ENCODE data around the gene ARHGAP11B.
"Not testable (repeated sequence)": the region's sequence is repeated elsewhere in the genome, so short reads cannot be mapped to it uniquely, and the experiment has no call there.

DNA sequence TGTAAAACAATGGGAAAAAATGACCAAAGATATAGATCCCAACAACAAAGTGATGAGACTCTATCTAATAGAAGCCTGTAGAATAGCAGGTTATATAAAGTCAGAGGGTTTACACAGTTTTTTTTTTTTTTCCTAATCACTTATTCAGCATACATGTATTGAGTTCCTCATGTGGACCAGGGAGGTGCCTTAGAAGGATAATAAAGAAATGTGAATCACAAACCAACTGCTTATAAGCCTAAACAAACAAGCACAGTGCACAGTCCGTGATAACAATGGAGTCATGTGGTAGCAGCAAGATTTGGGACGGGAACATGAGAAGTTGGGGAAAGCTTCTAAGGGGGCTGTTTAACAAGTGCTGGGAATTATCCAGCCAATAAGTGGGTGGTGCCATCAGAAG lies 60.7 kb downstream of the ARHGAP11B start:
- TF ChIP-seq, protein P1, sequence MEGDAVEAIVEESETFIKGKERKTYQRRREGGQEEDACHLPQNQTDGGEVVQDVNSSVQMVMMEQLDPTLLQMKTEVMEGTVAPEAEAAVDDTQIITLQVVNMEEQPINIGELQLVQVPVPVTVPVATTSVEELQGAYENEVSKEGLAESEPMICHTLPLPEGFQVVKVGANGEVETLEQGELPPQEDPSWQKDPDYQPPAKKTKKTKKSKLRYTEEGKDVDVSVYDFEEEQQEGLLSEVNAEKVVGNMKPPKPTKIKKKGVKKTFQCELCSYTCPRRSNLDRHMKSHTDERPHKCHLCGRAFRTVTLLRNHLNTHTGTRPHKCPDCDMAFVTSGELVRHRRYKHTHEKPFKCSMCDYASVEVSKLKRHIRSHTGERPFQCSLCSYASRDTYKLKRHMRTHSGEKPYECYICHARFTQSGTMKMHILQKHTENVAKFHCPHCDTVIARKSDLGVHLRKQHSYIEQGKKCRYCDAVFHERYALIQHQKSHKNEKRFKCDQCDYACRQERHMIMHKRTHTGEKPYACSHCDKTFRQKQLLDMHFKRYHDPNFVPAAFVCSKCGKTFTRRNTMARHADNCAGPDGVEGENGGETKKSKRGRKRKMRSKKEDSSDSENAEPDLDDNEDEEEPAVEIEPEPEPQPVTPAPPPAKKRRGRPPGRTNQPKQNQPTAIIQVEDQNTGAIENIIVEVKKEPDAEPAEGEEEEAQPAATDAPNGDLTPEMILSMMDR (IDR thresholded peaks at IDR 0.05; ENCODE audit: low read depth, low read length) = not testable (repeated sequence)
- not testable (repeated sequence) for TF ChIP-seq EZH2phosphoT487 (IDR thresholded peaks at IDR 0.05; ENCODE audit: low read depth)

Measured in OCI-LY3 (cell line).